ENCODE data around the gene PRKCE. TPM values are rescaled to one million over a fixed set of nuclear protein-coding genes. Genes with fewer than 3 reads are reported as not detected.

The PRKCE gene
- total and polyA plus RNA-seq, 2 donors (not counting 3 experiments of a cell fraction or from before 2014, with no cell fraction given): 27.9 to 33.9 TPM

DNA sequence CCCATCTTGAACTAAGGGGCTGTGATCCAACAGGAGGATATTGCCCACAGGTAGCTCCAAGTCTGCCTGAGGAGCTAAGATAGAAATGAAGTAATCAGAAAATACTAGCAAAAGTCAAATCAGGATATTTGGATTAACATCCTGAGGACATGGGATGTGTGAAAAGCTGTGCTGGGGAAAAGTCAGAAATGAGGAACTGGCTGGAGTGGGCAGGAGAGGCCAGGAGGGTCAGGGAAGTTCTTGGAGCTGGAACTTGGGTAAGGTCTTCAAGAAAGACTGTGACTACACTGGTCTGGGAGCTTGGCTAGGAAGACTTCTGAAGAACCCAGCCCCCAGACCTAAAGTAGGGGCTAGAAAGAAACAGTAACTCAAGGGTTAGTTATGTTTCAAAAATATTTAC is 250.9 kb downstream of the PRKCE start:
- Histone ChIP-seq H3K9ac (replicated peaks; ENCODE audit: extremely low read depth, insufficient read depth, low read length) (no peak overlapping the region), H3K36me3 (ENCODE audit: control insufficient read depth in 2 of 2, extremely low read depth in 1 of 2, insufficient read depth in 2 of 2, low read length in 2 of 2) (no peaks in the 10 kb centered on the region), H4K20me1 (replicated peaks; ENCODE audit: control insufficient read depth, extremely low read depth, insufficient read depth, low read length) (no peaks in the 10 kb centered on the region), H3K27ac (ENCODE audit: insufficient read depth, low read depth, low read length) (no peak overlapping the region), H3K9me3 (replicated peaks; ENCODE audit: control insufficient read depth, insufficient read depth, low read length) (no peaks in the 10 kb centered on the region), H3K9me1 (replicated peaks; ENCODE audit: control insufficient read depth, extremely low read depth, insufficient read depth, low read length) (no peaks in the 10 kb centered on the region), H3K4me1 (ENCODE audit: control insufficient read depth, extremely low read depth, insufficient read depth, low read length) (no peaks in the 10 kb centered on the region), H3K4me3 (replicated peaks in 1 of 3; ENCODE audit: insufficient read depth in 1 of 3, low read depth in 1 of 3, low read length in 3 of 3) (no peak overlapping the region), H3K4me2 (ENCODE audit: insufficient read depth, low read length) (no peak overlapping the region), H2AFZ (ENCODE audit: low read depth, low read length) (no peak overlapping the region), H3K79me2 (ENCODE audit: control insufficient read depth, insufficient read depth, low read length) (no peaks in the 10 kb centered on the region), H3K27me3 (ENCODE audit: control insufficient read depth in 2 of 2, insufficient read depth in 2 of 2, low read length in 2 of 2) (no peaks in the 10 kb centered on the region)
- FAIRE-seq (no peak), DNase-seq (ENCODE audit: low read depth, low spot score) (no peak)
- no peak for TF ChIP-seq EZH2 (IDR thresholded peaks at IDR 0.05; ENCODE audit: borderline replicate concordance, low read depth, low read length, severe bottlenecking)
- no peak for TF ChIP-seq POLR2AphosphoS5 (IDR thresholded peaks at IDR 0.05; ENCODE audit: insufficient read depth, low read depth, low read length)
- TF ChIP-seq JUN (IDR thresholded peaks at IDR 0.05; ENCODE audit: borderline replicate concordance, insufficient read depth, insufficient read length, low read depth): no peak
- TF ChIP-seq FOS (IDR thresholded peaks at IDR 0.05; ENCODE audit: borderline replicate concordance, insufficient read depth, low read length): no peak
- TF ChIP-seq POLR2A (IDR thresholded peaks at IDR 0.05; ENCODE audit: low read depth, low read length): no peak
- TF ChIP-seq MYC (IDR thresholded peaks at IDR 0.05; ENCODE audit: low read depth, low read length): no peak
- TF ChIP-seq, protein P1, sequence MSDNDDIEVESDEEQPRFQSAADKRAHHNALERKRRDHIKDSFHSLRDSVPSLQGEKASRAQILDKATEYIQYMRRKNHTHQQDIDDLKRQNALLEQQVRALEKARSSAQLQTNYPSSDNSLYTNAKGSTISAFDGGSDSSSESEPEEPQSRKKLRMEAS (IDR thresholded peaks at IDR 0.05; ENCODE audit: insufficient read depth, insufficient read length): no peak
- TF ChIP-seq, protein P2, sequence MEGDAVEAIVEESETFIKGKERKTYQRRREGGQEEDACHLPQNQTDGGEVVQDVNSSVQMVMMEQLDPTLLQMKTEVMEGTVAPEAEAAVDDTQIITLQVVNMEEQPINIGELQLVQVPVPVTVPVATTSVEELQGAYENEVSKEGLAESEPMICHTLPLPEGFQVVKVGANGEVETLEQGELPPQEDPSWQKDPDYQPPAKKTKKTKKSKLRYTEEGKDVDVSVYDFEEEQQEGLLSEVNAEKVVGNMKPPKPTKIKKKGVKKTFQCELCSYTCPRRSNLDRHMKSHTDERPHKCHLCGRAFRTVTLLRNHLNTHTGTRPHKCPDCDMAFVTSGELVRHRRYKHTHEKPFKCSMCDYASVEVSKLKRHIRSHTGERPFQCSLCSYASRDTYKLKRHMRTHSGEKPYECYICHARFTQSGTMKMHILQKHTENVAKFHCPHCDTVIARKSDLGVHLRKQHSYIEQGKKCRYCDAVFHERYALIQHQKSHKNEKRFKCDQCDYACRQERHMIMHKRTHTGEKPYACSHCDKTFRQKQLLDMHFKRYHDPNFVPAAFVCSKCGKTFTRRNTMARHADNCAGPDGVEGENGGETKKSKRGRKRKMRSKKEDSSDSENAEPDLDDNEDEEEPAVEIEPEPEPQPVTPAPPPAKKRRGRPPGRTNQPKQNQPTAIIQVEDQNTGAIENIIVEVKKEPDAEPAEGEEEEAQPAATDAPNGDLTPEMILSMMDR (IDR thresholded peaks at IDR 0.05; ENCODE audit: extremely low read depth in 1 of 2, insufficient read depth in 1 of 2, low read depth in 1 of 2, low read length in 2 of 2): no peak
- TF ChIP-seq GATA2 (IDR thresholded peaks at IDR 0.05; ENCODE audit: insufficient read depth, insufficient read length, low read depth, low read length): no peak
- ChIA-PET CTCF (interaction anchor here (1.2 to 1.4 kb wide), 2 partner anchors 11 to 33 kb away, joined by 3 read pairs; no protein-coding TSS in a partner anchor), POLR2A (no interaction called here)
- no TSS peak for BruUV-seq (replicated peaks)
- intact Hi-C loops (cut with micrococcal nuclease) (no loop called here), dilution Hi-C loops (cut with MboI; ENCODE audit: extremely low pct_ligation_motif_present, low sequenced_read_pairs) (no loop called here)
